SW 1271 (cell line): Measurements from ENCODE around the gene CRYBA2.
A peak's percentile ranks its signal among the peaks of the same experiment; 100 is the strongest.

ENCODE experiments used
- DNase-seq, 2 experiments: peaks; one replicate each; lab custom pipeline; 2025; lab: John Stamatoyannopoulos, UW

The CRYBA2 gene, protein sequence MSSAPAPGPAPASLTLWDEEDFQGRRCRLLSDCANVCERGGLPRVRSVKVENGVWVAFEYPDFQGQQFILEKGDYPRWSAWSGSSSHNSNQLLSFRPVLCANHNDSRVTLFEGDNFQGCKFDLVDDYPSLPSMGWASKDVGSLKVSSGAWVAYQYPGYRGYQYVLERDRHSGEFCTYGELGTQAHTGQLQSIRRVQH

GRCh38 chr2:218993345-218994315 lies at the start of gene CRYBA2:
TSS of gene CRYBA2 (minus strand) at chr2:218993422. CDS start at chr2:218993176, 246 bp downstream.
- DNase-seq, result no peak

DNA sequence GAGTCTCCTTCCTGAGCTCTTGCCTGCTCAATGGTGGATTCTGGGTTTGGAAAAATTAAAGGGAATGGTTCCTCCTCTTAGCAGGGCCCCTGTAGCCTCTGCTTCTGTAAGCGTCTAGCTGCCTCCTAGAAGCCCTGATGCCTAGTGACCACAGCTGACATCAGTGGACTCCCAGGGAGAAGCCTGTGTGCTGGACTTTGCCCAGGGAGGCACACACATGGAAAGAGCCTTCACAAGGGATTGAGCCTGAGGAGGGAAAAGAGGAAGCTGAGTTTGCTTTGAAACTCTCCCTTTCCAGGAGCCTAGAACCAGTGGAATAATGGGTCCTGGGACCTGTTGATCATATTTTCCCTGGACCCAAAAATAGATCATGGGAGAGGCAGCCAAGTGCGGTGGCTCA lies 49.5 kb upstream of the CRYBA2 start:
- DNase-seq, result no peak

- no peak for DNase-seq
Observed at GRCh38 chr2:219042157-219042556, 48.9 kb upstream of the CRYBA2 start.

DNA sequence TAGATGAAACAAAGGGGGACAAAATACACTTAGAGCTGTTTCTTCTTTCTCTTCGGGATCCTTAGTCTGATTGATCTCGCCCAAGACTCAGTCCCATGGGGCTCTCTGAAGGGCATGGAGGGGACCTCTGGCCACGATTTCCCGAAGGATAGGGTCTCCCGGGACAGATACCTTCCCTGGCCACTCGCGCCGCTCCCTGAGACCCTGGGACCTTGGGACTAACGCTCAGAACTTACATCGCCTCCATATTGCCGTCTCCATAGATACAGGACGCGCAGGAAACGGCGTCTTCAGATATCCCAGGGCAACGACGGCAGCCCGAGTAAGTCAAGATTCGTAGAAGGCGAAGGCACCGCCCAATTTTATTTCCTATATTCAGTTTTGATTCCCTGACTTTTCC lies 48.0 kb upstream of the CRYBA2 start, which contains the start of gene CFAP65:
CFAP65 (minus strand) TSS at position 265 of the 400 bp plus-strand sequence. CDS start 2,468 bp downstream, outside the sequence.
- DNase-seq, result peak in 1 of 2 experiments; percentile 22

DNA sequence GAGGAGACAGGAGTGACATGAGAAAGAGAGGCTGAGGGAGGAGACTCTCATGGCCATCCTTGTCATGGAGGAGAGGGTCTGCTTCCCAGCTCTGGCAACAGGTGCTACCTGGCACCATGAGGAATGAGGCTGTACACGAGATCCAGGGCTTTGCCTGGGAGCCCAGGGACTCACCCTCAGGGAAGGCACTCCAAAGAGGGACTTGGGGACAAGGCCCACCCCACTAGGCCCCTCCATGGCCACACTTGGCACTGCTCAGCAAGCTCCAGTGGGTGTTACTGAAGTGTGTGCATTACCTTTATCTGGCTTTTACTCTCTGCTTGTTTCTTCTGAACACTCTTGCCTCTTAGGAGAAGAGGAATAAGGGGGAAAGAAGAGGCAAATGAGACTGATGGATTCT lies 45.4 kb upstream of the CRYBA2 start:
- DNase-seq, result no peak

DNA sequence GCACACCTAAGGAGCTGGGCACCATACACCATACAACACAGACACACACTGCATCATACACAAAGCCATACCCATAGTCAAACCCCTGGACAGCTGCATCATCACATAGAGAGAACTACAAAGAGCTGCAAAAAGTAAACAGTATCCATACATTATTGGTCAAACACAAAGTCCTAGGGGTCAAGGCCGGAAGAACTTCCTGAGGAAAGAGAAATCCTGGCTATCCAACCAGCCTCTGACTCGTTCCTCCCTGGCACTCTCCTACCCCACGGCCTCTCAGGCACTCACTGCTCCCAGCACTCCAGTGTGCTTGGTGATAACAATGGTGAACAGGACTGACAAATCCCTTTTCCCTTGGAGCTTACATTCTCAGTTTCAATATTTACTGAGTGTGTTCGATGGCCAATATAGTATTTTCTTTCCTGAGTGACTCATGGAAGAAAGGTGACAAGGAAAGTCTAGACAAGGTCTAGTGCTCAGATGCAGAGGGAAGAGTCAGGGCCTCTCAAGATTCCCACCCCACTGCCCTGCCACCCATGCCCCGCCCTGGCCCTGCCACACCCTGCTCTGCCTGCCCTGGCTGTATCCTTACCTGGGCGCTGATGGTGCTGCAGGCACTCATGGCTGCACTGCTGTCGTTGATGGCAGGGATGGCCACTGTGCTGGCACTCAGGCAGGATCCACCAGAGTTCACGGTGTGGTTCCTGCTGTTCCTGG lies 44.7 kb upstream of the CRYBA2 start:
- no peak for DNase-seq

- DNase-seq, result no peak
Observed at GRCh38 chr2:219035942-219036341, 42.7 kb upstream of the CRYBA2 start.

GRCh38 chr2:219034823-219035222 lies 41.6 kb upstream of the CRYBA2 start:
- DNase-seq, result no peak

- DNase-seq, result no peak
Observed at GRCh38 chr2:219032051-219032745, 39.0 kb upstream of the CRYBA2 start.

DNA sequence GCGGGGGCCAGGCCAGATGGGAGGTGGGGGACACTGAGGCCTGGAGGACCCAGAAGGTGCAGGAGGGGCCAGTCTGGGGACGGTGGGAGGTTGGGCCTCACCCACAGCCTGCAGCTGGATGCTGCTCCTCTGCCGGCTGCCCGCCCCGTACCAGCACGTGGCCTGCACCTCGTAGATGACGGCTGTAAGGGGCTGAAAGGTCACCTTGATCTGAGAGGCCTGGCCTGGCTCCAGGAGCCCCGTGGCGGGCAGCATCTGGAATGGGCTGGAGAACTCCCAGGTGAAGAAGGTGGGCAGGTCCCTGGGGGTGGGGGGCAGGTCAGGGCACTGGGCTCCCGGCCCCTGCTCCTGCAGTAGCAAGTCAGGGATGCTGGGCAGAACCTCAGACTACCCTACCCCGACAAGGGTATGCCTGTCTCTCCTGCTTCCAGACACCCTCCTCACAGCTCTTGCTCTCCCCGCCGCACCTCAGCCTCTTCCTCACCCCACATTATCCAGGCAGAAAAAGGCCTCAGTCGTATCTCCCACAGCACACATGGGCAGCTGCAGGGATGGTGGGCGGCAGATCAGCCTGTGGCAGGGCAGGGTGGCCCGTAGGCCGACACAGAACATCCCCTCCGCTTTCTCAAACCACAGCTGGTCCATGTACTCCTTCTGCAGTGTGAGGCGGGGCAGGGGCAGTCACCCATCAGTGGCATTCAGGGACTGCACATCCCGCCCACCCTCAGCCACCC lies 38.0 kb upstream of the CRYBA2 start:
- no peak for DNase-seq

DNA sequence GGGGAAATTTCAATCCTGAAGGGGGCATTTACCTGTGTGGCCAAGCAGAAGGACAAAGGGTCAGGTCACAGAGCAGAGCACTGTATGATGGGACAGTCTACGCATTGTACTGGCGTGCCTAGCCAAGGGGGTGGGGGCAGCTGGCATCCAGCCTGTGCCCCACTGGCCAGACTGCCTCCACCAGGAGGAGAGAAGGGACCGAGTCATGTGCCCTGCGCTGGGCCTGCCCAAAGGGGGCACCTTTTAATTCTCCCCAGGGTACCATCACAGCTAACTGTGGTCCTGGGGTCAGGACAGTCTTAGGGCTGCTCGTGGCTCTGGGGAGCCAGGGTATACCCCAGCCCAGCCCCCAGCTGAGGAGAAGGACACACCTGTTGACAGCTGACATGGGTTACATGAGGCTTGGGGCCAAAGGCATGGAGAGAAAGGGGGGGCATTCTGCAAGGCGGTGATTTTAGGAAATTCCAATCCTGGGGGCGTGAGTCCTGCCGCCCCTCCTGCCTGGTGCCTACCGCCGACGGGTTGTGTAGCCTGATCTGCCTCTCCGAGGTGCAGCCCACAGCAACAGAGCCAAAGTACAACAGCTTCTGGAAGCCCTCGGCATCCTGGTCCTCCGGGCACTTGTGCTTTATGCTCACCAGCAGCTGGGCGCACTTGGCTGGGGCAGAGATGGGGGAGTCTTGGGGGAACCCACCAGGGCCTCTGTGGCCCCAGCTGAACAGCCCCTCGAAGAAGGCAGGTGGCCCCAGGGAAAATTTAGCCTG lies 37.1 kb upstream of the CRYBA2 start:
- no peak for DNase-seq

DNA sequence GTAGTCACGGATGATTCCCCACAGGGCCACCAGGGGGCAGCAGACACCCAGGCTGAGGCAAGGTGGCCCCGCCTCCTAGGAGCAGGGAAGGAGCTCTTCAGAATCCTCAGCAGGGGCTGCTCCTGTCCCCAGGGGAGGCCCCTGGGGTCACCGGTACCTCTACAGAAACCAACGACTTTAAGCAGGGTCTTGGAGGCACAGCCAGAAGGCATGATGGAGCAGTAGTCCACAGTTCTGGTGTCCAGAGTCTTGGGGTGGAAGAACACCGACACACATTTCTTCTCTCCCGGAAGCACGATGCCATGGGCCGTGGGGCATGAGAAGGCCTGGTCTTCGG lies 36.6 kb upstream of the CRYBA2 start:
- DNase-seq, result peak; percentile 36 to 71

DNA sequence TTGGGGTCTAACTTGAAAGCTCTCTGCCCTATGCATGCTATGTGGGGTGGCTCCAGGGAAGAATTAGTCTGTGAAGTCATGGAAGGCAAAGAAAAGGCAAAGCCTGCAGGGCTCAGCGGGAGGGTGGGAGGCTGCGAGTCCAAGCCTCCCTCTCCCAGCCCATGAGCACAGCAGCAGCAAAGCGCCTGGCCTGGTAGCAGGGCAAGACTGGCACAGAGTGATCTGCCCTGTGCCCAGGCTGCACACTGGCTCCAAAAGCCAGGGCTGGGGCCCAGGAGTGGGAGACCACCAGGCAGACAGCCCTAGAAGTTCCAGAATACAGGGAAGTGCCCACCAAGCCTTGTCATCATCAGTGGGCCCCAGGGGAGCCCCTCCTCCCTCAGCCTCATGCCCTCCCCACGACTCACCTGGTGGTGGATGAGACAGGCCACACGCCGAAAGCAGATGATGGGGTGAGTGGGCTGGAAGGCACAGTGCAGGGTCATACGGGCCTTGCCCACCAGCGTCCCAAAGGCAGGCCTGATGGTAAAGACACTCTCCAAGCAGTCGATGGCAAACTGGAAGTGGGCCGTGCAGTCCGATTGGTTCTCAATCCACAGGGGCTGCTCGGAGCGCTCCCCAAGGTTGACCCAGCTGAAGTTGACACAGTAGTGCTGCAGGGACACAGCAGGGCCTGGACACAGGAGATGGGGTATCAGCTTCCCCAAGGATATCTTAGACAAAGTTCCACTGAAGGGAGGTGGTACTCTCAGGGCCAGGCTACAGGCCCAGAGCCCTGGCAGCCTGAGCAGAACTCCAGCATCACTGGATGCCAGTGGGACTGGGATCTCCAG lies 36.0 kb upstream of the CRYBA2 start:
- no peak for DNase-seq

- DNase-seq, result no peak
Observed at GRCh38 chr2:219028141-219028540, 34.9 kb upstream of the CRYBA2 start.

GRCh38 chr2:219027511-219028055 lies 34.4 kb upstream of the CRYBA2 start:
- DNase-seq, result no peak

DNA sequence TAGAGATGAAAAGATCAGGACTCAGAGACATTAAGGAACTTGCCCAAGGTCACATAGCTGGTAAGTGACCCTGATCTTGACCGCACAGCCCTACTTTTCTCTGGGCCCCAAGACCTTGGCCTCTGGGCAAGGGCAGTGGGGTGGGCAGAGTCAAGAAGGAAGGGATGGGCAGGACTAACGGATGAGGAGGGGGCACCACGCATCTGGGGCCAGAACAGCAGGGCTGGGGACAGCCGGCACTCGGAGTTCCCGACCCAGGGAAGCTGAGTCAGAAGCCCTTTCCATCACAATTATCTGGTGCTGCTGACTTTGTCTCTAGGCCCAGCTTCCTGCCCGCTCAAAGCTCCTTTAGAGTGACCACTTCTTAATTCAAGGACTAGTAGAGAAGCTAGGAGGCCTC lies 33.7 kb upstream of the CRYBA2 start:
- no peak for DNase-seq

DNA sequence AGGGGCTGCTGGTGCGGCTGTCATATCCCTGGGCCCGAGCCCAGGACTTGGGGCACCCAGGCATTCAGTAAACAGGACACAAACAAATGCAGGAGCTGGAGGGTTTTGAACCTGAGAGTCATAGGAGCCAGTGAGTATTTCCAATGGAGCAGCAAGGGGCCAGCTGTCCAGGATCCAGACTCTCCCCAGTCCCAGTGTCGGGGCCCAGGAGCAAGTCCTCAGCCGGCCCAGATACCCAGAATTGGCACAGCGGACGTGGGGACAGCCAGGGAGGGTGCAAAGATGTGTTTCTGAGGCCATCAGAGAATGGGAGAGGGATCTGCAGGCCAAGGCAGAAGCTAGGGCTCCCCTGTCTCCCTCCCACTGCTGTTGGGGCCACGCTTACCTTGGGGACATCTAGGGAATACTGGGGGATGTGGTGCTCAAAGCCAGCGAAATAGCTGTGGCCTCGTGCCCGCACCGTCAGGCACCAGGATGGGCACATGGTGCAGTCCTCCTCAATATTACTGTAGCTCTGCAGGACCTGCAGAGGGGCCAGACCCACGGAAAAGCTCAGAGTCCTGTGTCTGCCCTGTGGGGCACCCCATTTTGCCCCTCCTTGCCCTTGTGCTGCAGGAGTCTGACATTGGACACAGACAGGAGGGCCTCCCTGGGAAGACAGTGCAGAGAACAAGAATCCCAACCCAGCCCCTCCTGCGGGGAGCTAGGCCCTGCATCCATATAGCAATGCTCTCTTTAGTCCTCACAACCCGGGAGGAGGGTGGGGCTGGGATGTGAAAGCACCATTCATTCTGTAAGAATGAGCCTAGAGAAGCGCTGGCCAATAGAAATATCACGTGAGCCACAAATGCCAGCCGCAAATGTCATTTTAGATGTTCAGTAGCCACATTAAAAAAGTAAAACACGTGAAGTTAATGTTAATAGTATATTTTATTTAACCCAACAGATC lies 32.7 kb upstream of the CRYBA2 start:
- no peak for DNase-seq

GRCh38 chr2:219024059-219024458 lies 30.8 kb upstream of the CRYBA2 start:
- DNase-seq, result no peak
